SK-N-SH (cell line): ENCODE results near the gene TAS1R1. TPM values are rescaled to one million over a fixed set of nuclear protein-coding genes. Genes with fewer than 3 reads are reported as not detected.
A peak's percentile ranks its signal among the peaks of the same experiment; 100 is the strongest.

Experiments used
- CTCF ChIA-PET: fragments of 300-600, 350-600 bp; formaldehyde crosslinking; extraction: SDS; loops from one replicate; lab custom pipeline; 2021; lab: Yijun Ruan, JAX
- POLR2A ChIA-PET: fragments of 350-600 bp; sonication (Branson Sonifier 250); formaldehyde crosslinking; extraction: SDS; loops from one replicate; lab custom pipeline; 2020; ENCODE audit warnings: antibody characterized with exemption, inconsistent platforms; lab: Yijun Ruan, JAX
- DNase-seq: peaks from one replicate; pipeline ENCODE4 v3.0.0; 2012
- H2AFZ ChIP-seq: fragments of 200-600 bp; sonication (generic); 2 replicates; pipeline ENCODE4 v1.8.1; 2016; ENCODE audit warnings: antibody characterized with exemption, mild to moderate bottlenecking, low read depth
- H3F3A ChIP-seq: fragments of 200-600 bp; sonication (generic); replicated peaks from 2 replicates; pipeline ENCODE3; 2016; ENCODE audit warnings: antibody characterized with exemption, mild to moderate bottlenecking; ENCODE audit not compliant: insufficient read depth
- H3K27ac ChIP-seq, 2 experiments: fragments of 200-500 bp in 1 of 2; fragments of 200-600 bp in 1 of 2; sonication (Bioruptor generic) in 1 of 2; sonication (generic), shearing (Covaris generic) in 1 of 2; 2 replicates each; pipeline versions ENCODE4 v1.5.1 to v1.6.1; 2014 to 2016; ENCODE audit warnings: low read depth in 2 of 2, inconsistent platforms in 1 of 2, low read length in 1 of 2, mild to moderate bottlenecking in 1 of 2, mixed read lengths in 1 of 2
- H3K27me3 ChIP-seq: fragments of 200-600 bp; sonication (generic), shearing (Covaris generic); 2 replicates; pipeline ENCODE4 v1.6.1; 2016; ENCODE audit warnings: mixed run types; ENCODE audit not compliant: insufficient read depth
- H3K36me3 ChIP-seq, 2 experiments: fragments of 200-500 bp in 1 of 2; fragments of 200-600 bp in 1 of 2; sonication (Bioruptor generic) in 1 of 2; sonication (generic) in 1 of 2; replicated peaks in 1 of 2; 2 replicates each; pipeline versions ENCODE3 to v1.5.1; 2014 to 2016; ENCODE audit warnings: low read length in 1 of 2, mild to moderate bottlenecking in 1 of 2; ENCODE audit not compliant: insufficient read depth in 2 of 2, control insufficient read depth in 1 of 2
- H3K4me1 ChIP-seq, 2 experiments: fragments of 200-500 bp in 1 of 2; fragments of 200-600 bp in 1 of 2; sonication (Bioruptor generic) in 1 of 2; sonication (generic), shearing (Covaris generic) in 1 of 2; 2 replicates each; pipeline versions ENCODE4 v1.5.1 to v1.6.1; 2014 to 2016; ENCODE audit warnings: low read depth in 1 of 2, low read length in 1 of 2, mixed run types in 1 of 2; ENCODE audit not compliant: insufficient read depth in 2 of 2, control insufficient read depth in 1 of 2
- H3K4me2 ChIP-seq: fragments of 200-600 bp; sonication (generic), shearing (Covaris generic); 2 replicates; pipeline ENCODE4 v1.6.1; 2017; ENCODE audit warnings: mixed run types
- H3K4me3 ChIP-seq, 2 experiments: fragments of 200-500 bp in 1 of 2; fragments of 200-600 bp in 1 of 2; sonication (Bioruptor generic) in 1 of 2; sonication (generic), shearing (Covaris generic) in 1 of 2; 2 replicates each; pipeline versions ENCODE4 v1.5.1 to v1.8.1; 2014 to 2016; ENCODE audit warnings: low read depth in 2 of 2, inconsistent platforms in 1 of 2, low read length in 1 of 2, mild to moderate bottlenecking in 1 of 2, mixed read lengths in 1 of 2, moderate library complexity in 1 of 2
- H3K79me2 ChIP-seq: fragments of 200-600 bp; sonication (generic); 2 replicates; pipeline ENCODE4 v1.8.1; 2017; ENCODE audit warnings: mild to moderate bottlenecking; ENCODE audit not compliant: insufficient read depth
- H3K9ac ChIP-seq: fragments of 200-600 bp; sonication (generic); 2 replicates; pipeline ENCODE4 v1.6.1; 2017; ENCODE audit warnings: mixed run types
- H3K9me2 ChIP-seq: fragments of 200-600 bp; sonication (generic); 2 replicates; pipeline ENCODE4 v1.6.1; 2017; ENCODE audit warnings: mixed run types
- H3K9me3 ChIP-seq: fragments of 200-600 bp; sonication (generic); 2 replicates; pipeline ENCODE4 v1.6.1; 2017; ENCODE audit warnings: mixed run types, mild to moderate bottlenecking, moderate library complexity
- H4K20me1 ChIP-seq: fragments of 200-600 bp; sonication (generic); 2 replicates; pipeline ENCODE4 v1.6.1; 2017; ENCODE audit warnings: mild to moderate bottlenecking, mixed run types; ENCODE audit not compliant: insufficient read depth
- EZH2phosphoT487 ChIP-seq: fragments of 200-600 bp; sonication (generic); IDR thresholded peaks from 2 replicates; pipeline ENCODE4 v1.6.1; 2017; ENCODE audit warnings: low read depth, mixed run types, mild to moderate bottlenecking, antibody characterized with exemption, moderate library complexity, borderline replicate concordance
- FOXM1 ChIP-seq: IDR thresholded peaks from 2 replicates; pipeline ENCODE4 v1.4.0; 2012; ENCODE audit warnings: low read depth, mild to moderate bottlenecking
- JUND ChIP-seq: IDR thresholded peaks from 2 replicates; pipeline ENCODE4 v1.4.0; 2012
- MXI1 ChIP-seq: IDR thresholded peaks from 2 replicates; pipeline ENCODE4 v1.6.1; 2012; ENCODE audit warnings: mild to moderate bottlenecking, low read depth, low read length, improper control_type of control experiment
- NFIC ChIP-seq: IDR thresholded peaks from 2 replicates; pipeline ENCODE4 v1.4.0; 2012; ENCODE audit warnings: borderline replicate concordance
- NRF1 ChIP-seq: IDR thresholded peaks from 2 replicates; pipeline ENCODE4 v1.6.1; 2012; ENCODE audit warnings: low read depth, mild to moderate bottlenecking, low read length
- RCOR1 ChIP-seq: fragments of 150-350 bp; IDR thresholded peaks from 2 replicates; pipeline ENCODE4 v1.6.1; 2017; ENCODE audit warnings: antibody characterized with exemption, low read length
- RFX5 ChIP-seq: IDR thresholded peaks from 2 replicates; pipeline ENCODE4 v1.6.1; 2012; ENCODE audit warnings: mild to moderate bottlenecking, improper control_type of control experiment, low read length
- SIN3A ChIP-seq: IDR thresholded peaks from 2 replicates; pipeline ENCODE4 v1.6.1; 2012; ENCODE audit warnings: low read depth, mild to moderate bottlenecking, low read length, moderate library complexity, borderline replicate concordance
- SMC3 ChIP-seq: IDR thresholded peaks from 2 replicates; pipeline ENCODE4 v1.6.1; 2012; ENCODE audit warnings: low read depth, low read length, improper control_type of control experiment
- TAF1 ChIP-seq: IDR thresholded peaks from 2 replicates; pipeline ENCODE4 v1.6.1; 2012; ENCODE audit warnings: low read depth, mild to moderate bottlenecking, low read length, moderate library complexity, borderline replicate concordance
- WGBS: methylation state at CpG from one replicate; pipeline ENCODE4 v1.1.6; 2017; ENCODE audit warnings: low lambda C conversion rate; 5-methylcytosine and 5-hydroxymethylcytosine counted together
- polyA plus RNA-seq, 3 experiments: library from polyadenylated mRNA; depleted of rRNA; stranded (reverse); fragments of >200 nt; gene quantifications; 2 replicates each; pipeline ENCODE4 v1.2.3, GENCODE V29; 2012
- TF ChIP-seq, protein P1 (sequence below): fragments of 150-350 bp; IDR thresholded peaks from 2 replicates; pipeline ENCODE4 v1.6.1; 2016; ENCODE audit warnings: mild to moderate bottlenecking, low read depth, low read length
- TF ChIP-seq, protein P2 (sequence below): fragments of 200-600 bp; sonication (generic); IDR thresholded peaks from 2 replicates; pipeline ENCODE4 v1.6.1; 2017; ENCODE audit warnings: antibody characterized with exemption, mild to moderate bottlenecking, moderate library complexity
- TF ChIP-seq, protein P3 (sequence below): IDR thresholded peaks from 2 replicates; pipeline ENCODE4 v1.6.1; 2012; ENCODE audit warnings: mild to moderate bottlenecking, low read depth, low read length, moderate library complexity
- TF ChIP-seq, protein P4 (sequence below): IDR thresholded peaks from 2 replicates; pipeline ENCODE4 v1.4.0; 2012; ENCODE audit warnings: low read depth, borderline replicate concordance
- TF ChIP-seq, protein P5 (sequence below): IDR thresholded peaks from 2 replicates; pipeline ENCODE4; 2012

TAS1R1 gene
- polyA plus RNA-seq, 1 of the 3 experiments (the other 2 are of a cell fraction): not detected

DNA sequence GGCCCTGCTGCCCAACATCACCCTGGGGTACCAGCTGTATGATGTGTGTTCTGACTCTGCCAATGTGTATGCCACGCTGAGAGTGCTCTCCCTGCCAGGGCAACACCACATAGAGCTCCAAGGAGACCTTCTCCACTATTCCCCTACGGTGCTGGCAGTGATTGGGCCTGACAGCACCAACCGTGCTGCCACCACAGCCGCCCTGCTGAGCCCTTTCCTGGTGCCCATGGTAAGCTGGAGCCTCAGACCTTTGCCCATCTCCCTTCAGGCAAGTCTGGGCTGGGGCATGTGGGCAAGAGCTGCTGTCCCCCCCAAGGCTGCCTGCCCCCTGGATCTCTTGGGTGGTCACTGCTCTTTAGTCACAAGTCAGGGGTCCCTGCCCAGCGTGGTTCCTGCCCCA is 15.9 kb downstream of the TAS1R1 start:
- Histone ChIP-seq H3K79me2 (no peaks in the 10 kb centered on the region), H4K20me1 (no peaks in the 10 kb centered on the region), H2AFZ (no peak overlapping the region), H3K36me3 (no peaks in the 10 kb centered on the region), H3K9me3 (no peaks in the 10 kb centered on the region), H3K27ac (no peak overlapping the region), H3K9me2 (no peaks in the 10 kb centered on the region), H3K9ac (no peak overlapping the region), H3K4me1 (no peaks in the 10 kb centered on the region), H3K4me3 (no peak overlapping the region), H3K27me3 (no peaks in the 10 kb centered on the region), H3K4me2 (no peak overlapping the region), H3F3A (no peaks in the 10 kb centered on the region)
- ChIA-PET POLR2A (interaction anchor here (1.0 kb wide), 1 partner anchor 8 kb away, joined by 3 read pairs; no protein-coding TSS in a partner anchor), CTCF (interaction anchor here (1.0 to 2.7 kb wide), 3 partner anchors 16 to 64 kb away, joined by 3 to 18 read pairs (median 3); partner anchors contain the start of genes NOL9 and TAS1R1)
- WGBS: 0% methylated on average over 1 of the region's 5 CpGs
- TF ChIP-seq, protein P1, sequence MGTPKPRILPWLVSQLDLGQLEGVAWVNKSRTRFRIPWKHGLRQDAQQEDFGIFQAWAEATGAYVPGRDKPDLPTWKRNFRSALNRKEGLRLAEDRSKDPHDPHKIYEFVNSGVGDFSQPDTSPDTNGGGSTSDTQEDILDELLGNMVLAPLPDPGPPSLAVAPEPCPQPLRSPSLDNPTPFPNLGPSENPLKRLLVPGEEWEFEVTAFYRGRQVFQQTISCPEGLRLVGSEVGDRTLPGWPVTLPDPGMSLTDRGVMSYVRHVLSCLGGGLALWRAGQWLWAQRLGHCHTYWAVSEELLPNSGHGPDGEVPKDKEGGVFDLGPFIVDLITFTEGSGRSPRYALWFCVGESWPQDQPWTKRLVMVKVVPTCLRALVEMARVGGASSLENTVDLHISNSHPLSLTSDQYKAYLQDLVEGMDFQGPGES: no peak
- TF ChIP-seq NRF1 (no peak), RFX5 (no peak), EZH2phosphoT487 (no peak)
- no peak for DNase-seq

DNA sequence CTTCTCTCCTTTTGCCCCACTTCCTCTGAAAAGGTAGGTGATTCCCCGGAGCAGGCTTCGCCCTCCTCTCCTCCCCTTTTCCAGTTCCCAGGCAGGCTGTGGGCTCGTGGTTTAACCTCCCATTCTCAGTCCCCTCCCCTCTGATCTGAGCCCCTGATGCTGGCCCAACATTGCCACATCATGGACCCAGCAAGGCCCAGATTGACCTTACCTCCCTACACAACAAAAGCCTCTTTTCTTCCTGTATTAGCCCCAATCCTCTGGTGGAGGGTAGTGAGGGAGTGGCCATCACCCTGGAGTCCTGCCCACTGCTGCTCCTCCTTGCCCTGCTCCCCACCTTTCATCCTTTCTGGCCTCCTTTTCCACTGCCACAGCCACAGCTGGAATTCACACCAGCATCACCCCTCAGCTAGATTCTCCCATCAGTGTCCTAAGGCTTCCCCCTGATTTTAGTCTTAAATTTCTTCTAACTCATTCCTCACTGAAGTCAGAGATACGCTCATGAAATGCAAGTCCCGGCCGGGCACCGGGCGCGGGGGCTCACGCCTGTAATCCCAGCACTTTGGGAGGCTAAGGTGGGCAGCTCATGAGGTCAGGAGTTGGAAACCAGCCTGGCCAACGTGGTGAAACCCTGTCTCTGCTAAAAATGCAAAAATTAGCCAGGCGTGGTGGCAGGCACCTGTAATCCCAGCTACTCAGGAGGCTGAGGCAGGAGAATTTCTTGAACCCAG is 17.7 kb downstream of the TAS1R1 start:
- no peaks in the 10 kb centered on the region for H3K27me3 ChIP-seq
- DNase-seq: peak; percentile 20
- H4K20me1 ChIP-seq: no peaks in the 10 kb centered on the region
- H3K9me2 ChIP-seq: no peaks in the 10 kb centered on the region
- H3K36me3 ChIP-seq: no peaks in the 10 kb centered on the region
- ChIA-PET CTCF (interaction anchor here (1.0 to 2.7 kb wide), 2 partner anchors 18 to 29 kb away, joined by 3 to 18 read pairs; partner anchors contain the start of genes NOL9 and TAS1R1), POLR2A (no interaction called here)
- H3F3A ChIP-seq: no peaks in the 10 kb centered on the region
- no peak overlapping the region for H3K4me3 ChIP-seq
- no peak overlapping the region for H3K9ac ChIP-seq
- 61% methylated on average over 12 of the region's 12 CpGs for WGBS
- no peak overlapping the region for H2AFZ ChIP-seq
- H3K4me1 ChIP-seq: no peaks in the 10 kb centered on the region
- no peak overlapping the region for H3K27ac ChIP-seq
- H3K4me2 ChIP-seq: no peak overlapping the region
- no peaks in the 10 kb centered on the region for H3K9me3 ChIP-seq
- H3K79me2 ChIP-seq: no peaks in the 10 kb centered on the region
- TF ChIP-seq, protein P2, sequence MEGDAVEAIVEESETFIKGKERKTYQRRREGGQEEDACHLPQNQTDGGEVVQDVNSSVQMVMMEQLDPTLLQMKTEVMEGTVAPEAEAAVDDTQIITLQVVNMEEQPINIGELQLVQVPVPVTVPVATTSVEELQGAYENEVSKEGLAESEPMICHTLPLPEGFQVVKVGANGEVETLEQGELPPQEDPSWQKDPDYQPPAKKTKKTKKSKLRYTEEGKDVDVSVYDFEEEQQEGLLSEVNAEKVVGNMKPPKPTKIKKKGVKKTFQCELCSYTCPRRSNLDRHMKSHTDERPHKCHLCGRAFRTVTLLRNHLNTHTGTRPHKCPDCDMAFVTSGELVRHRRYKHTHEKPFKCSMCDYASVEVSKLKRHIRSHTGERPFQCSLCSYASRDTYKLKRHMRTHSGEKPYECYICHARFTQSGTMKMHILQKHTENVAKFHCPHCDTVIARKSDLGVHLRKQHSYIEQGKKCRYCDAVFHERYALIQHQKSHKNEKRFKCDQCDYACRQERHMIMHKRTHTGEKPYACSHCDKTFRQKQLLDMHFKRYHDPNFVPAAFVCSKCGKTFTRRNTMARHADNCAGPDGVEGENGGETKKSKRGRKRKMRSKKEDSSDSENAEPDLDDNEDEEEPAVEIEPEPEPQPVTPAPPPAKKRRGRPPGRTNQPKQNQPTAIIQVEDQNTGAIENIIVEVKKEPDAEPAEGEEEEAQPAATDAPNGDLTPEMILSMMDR: no peak
- TF ChIP-seq SIN3A (no peak), FOXM1 (no peak), SMC3 (no peak), EZH2phosphoT487 (no peak), NFIC (no peak), JUND (no peak), RCOR1 (no peak), TAF1 (no peak), MXI1 (no peak)
- TF ChIP-seq, protein P3, sequence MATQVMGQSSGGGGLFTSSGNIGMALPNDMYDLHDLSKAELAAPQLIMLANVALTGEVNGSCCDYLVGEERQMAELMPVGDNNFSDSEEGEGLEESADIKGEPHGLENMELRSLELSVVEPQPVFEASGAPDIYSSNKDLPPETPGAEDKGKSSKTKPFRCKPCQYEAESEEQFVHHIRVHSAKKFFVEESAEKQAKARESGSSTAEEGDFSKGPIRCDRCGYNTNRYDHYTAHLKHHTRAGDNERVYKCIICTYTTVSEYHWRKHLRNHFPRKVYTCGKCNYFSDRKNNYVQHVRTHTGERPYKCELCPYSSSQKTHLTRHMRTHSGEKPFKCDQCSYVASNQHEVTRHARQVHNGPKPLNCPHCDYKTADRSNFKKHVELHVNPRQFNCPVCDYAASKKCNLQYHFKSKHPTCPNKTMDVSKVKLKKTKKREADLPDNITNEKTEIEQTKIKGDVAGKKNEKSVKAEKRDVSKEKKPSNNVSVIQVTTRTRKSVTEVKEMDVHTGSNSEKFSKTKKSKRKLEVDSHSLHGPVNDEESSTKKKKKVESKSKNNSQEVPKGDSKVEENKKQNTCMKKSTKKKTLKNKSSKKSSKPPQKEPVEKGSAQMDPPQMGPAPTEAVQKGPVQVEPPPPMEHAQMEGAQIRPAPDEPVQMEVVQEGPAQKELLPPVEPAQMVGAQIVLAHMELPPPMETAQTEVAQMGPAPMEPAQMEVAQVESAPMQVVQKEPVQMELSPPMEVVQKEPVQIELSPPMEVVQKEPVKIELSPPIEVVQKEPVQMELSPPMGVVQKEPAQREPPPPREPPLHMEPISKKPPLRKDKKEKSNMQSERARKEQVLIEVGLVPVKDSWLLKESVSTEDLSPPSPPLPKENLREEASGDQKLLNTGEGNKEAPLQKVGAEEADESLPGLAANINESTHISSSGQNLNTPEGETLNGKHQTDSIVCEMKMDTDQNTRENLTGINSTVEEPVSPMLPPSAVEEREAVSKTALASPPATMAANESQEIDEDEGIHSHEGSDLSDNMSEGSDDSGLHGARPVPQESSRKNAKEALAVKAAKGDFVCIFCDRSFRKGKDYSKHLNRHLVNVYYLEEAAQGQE: no peak
- TF ChIP-seq, protein P4, sequence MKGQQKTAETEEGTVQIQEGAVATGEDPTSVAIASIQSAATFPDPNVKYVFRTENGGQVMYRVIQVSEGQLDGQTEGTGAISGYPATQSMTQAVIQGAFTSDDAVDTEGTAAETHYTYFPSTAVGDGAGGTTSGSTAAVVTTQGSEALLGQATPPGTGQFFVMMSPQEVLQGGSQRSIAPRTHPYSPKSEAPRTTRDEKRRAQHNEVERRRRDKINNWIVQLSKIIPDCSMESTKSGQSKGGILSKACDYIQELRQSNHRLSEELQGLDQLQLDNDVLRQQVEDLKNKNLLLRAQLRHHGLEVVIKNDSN: no peak
- TF ChIP-seq, protein P5, sequence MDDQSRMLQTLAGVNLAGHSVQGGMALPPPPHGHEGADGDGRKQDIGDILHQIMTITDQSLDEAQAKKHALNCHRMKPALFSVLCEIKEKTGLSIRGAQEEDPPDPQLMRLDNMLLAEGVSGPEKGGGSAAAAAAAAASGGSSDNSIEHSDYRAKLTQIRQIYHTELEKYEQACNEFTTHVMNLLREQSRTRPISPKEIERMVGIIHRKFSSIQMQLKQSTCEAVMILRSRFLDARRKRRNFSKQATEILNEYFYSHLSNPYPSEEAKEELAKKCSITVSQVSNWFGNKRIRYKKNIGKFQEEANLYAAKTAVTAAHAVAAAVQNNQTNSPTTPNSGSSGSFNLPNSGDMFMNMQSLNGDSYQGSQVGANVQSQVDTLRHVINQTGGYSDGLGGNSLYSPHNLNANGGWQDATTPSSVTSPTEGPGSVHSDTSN: no peak
